Embryonic facial prominence (tissue), 1 donor: ENCODE measurements around the gene GHITM.
"Not testable (repeated sequence)": the region's sequence is repeated elsewhere in the genome, so short reads cannot be mapped to it uniquely, and the experiment has no call there.

Experiments
- DNase-seq: peaks from one replicate; pipeline ENCODE4 v3.0.0-alpha.2; 2016; ENCODE audit errors: extremely low spot score

GHITM gene

GRCh38 chr10:84148006-84148597, 8.8 kb downstream of the GHITM start:
- DNase-seq, result not testable (repeated sequence)

- DNase-seq, result no peak
Observed at GRCh38 chr10:84149854-84150253, 10.5 kb downstream of the GHITM start.

GRCh38 chr10:84152769-84153168, 13.5 kb downstream of the GHITM start:
- DNase-seq, result no peak

GRCh38 chr10:84155521-84155920, 16.2 kb downstream of the GHITM start:
- no peak for DNase-seq

GRCh38 chr10:84156009-84156408, 16.7 kb downstream of the GHITM start:
- DNase-seq, result no peak

- DNase-seq, result no peak
Observed at GRCh38 chr10:84156768-84157167, 17.5 kb downstream of the GHITM start.

DNA sequence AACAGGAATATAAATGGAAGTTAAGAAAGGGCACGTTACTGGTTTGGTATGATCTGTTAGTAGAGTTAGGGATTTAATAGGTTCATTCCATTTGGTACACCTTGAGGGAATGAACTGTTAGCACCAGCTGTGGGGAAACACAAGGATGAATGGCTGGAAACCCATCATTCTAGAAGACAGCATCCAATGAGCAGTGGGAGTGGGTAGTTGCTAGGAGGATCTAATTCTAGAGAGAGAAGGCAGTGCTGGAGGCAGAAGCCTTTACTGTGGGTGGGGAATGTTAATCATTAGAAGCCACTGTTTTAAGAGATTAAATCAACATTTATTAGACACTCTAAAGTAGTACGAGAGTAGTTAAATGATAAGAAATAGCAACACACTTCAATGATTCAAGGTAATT, 18.8 kb downstream of the GHITM start:
- DNase-seq, result no peak

DNA sequence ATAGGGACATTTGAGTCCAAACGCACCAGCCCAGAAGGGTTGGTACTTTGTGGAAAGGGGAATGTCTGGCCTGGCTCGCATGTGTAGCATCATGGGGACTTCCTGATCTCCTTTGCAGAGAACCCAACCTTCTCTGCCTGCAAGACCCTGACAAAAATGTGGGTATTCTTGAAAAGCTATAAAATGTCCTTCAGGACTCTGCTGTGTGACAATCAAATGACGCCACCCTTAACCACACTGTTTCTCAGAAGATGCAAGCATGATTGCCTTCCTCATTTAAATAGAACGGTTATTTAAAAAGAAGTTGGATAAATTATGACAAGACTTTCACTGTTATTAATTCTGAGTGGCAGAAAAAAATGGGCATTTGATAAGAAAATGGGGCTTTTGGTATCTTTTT, 19.2 kb downstream of the GHITM start:
- no peak for DNase-seq

DNA sequence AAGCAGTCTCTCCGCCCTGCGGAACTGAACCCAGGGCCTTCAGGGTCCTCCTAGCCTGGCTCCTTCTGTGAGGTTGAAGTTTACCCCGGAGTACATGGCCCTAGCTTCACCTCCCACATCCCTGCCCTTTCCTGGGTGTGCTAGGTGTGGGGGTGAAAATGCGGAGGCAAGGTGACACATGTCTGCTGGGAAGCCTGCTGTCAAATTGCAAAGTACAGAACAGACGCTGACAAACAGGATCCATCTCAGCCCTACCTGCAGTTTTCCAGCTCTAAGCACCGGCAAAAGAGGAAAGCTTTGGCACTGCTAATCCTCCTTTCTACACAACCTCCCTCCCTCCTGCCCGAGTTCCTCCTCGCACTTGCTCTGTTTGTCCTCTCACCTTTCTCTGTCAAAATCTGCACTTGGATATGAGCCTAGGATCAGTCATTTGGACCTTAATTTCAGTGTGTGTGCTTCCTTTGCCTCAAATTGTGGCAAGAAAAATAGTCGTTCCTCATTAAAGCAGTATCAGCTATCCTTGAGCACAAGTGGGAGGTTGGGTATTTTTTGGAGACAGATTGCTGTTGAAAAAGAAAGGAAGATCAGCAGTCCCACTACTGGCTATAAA, 19.9 kb downstream of the GHITM start:
- no peak for DNase-seq

DNA sequence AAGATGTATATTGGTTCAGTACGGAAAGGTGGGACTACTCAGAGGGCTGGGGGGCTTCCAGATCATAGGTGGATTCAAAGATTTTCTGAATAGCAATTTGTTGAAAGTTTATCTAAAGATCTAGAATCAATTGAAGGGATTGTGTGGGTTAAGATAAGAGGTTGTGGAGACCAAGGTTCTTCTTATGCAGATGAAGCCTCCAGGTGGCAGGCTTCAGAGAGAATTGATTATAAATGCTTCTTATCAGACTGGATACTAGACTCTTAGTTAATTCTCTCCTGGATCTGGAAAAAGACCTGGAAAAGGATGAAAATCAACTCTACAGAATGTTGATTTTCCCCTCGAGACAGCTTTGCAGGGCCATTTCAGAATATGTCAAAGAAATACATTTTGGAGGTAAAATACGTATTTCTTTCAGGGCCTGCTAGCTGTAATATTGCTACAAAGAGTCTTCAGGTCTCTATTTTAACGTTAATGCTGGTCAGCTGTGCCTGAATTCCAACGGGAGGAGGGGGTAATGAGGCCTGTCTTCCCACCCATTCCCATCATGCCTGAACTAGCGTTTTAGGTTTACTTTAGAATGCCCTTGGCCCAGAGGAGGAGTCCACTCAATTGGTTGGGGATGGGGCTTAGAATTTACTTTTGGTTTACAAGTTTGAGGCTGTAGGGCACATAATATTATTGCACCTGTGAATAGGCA, 21.5 kb downstream of the GHITM start:
- DNase-seq, result no peak

GRCh38 chr10:84163996-84164395, 24.7 kb downstream of the GHITM start:
- no peak for DNase-seq

- no peak for DNase-seq
Observed at GRCh38 chr10:84164442-84164841, 25.1 kb downstream of the GHITM start.

GRCh38 chr10:84166620-84167288, 27.4 kb downstream of the GHITM start:
- DNase-seq, result no peak

DNA sequence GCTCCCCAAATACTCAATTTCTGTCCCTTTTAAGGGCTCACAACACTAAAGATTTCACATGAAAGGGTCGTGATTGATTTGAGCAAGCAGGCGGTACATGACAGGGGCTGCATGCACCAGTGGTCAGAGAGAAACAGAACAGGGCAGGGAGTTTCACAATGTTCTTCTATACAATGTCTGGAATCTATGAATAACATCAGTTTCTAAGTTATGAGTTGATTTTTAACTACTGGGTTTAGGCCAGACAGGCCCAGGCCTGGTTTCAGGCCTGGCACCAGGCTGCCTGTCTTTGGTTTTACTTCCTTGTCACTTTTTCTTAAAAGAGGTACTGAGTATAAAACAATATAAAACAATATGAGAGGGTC, 28.0 kb downstream of the GHITM start:
- DNase-seq, result not testable (repeated sequence)

DNA sequence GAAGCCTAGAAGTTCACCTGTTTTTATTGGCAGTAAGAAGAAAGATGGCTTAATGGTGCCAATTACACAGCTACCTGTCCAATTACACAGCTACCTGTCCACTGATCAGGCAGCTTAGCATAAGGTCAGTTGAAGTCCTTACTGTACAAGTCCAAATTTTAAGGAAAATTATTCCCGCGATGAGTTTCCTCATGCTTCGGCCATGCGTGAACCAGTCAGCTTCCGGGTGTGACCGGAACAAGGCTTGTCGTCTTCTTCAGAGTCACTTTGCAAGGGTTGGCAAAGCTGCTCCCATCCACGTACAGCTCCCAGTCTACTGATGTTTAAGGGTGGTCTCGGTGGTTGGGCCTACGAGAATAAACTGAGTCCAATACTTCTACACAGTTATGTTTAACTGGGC, 29.1 kb downstream of the GHITM start:
- not testable (repeated sequence) for DNase-seq

- DNase-seq, result not testable (repeated sequence)
Observed at GRCh38 chr10:84171237-84171636, 31.9 kb downstream of the GHITM start.

- not testable (repeated sequence) for DNase-seq
Observed at GRCh38 chr10:84171700-84172466, 32.6 kb downstream of the GHITM start.

DNA sequence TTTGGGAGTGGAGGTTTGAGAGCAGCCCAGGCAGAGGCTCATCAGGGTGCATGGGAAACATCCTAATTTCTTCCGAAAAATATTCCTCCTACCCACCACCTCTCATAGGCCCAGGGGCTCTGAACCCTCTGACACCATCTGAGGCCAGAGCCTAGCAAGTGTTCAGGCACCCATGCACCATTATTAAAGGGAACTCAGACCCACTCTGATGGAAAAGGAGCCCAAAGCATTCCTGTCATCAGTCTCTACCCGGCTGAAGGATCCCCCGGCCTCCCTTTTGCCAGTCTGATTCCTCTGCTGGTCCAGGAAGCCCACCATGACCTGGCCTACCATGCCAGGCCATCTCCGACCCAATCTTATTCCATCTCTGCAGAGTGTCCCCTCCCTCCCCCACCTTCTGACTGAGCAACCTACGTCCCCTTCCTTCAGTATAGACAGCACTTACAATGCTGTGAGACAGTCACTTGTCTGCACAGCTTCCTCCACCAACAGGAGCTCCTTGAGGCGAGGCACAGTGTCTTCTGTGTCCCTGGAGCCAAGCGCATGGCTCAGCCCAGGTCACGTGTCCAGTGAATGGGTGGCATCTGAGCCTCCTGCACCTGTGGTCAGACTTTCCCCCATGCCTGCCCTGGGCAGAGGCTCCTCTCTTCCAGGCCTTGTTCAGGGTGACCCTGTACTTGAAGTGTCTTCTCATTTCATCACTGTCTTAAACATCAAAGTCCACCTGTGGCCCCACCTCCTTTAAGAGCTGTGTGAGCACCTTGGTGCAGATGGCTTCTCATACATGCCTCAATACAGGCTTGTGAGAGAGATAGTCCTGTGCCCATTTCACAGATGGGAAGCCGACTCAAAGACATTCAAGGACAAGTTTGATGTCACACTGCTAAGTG, 33.4 kb downstream of the GHITM start:
- no peak for DNase-seq

GRCh38 chr10:84173501-84173929, 34.2 kb downstream of the GHITM start, which contains the start of gene GPR15LG:
TSS of gene GPR15LG (plus strand) at chr10:84173801. CDS start at chr10:84173852, 51 bp downstream.
- no peak for DNase-seq

GRCh38 chr10:84175436-84175835, 36.1 kb downstream of the GHITM start:
- no peak for DNase-seq

GRCh38 chr10:84176351-84176750, 37.0 kb downstream of the GHITM start:
- DNase-seq, result no peak
